ENCODE results near the gene MBD5. TPM values are rescaled to one million over a fixed set of nuclear protein-coding genes. Genes with fewer than 3 reads are reported as not detected.

MBD5 gene
- total RNA-seq, 1 donor from 2014 or later = 8.3 TPM

DNA sequence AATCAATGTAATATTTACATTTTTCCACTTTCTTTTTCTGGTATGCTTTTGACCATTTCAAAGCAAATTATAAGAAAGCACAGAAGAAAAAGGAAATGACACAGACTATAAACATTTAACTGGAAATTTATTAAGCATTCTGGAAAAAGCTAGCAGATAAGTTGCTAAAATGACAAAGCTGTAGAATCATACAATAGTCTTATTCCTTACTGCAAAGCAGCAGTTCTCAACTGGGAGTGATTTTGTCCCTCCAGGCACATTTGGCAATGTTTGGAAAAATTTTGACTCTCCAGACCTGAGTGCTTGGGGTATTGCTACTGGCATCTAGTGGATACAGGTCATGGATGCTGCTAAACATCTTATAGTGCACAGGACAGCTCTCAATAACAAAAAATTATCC, 75.1 kb downstream of the MBD5 start:
- no peak overlapping the region for H3K4me3 ChIP-seq
- H3K9me3 ChIP-seq = peaks cover 0 to 7% of the 10 kb centered on the region in 2 donors
- H3K27ac ChIP-seq = no peak overlapping the region
- DNase-seq (ENCODE audit: low spot score in 2 of 2) = no peak
- no peaks in the 10 kb centered on the region for H3K4me1 ChIP-seq
- intact Hi-C loops (cut with DNase I) = no loop called here
- TF ChIP-seq, protein P1, sequence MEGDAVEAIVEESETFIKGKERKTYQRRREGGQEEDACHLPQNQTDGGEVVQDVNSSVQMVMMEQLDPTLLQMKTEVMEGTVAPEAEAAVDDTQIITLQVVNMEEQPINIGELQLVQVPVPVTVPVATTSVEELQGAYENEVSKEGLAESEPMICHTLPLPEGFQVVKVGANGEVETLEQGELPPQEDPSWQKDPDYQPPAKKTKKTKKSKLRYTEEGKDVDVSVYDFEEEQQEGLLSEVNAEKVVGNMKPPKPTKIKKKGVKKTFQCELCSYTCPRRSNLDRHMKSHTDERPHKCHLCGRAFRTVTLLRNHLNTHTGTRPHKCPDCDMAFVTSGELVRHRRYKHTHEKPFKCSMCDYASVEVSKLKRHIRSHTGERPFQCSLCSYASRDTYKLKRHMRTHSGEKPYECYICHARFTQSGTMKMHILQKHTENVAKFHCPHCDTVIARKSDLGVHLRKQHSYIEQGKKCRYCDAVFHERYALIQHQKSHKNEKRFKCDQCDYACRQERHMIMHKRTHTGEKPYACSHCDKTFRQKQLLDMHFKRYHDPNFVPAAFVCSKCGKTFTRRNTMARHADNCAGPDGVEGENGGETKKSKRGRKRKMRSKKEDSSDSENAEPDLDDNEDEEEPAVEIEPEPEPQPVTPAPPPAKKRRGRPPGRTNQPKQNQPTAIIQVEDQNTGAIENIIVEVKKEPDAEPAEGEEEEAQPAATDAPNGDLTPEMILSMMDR (IDR thresholded peaks at IDR 0.05) = no peak
- H3K27me3 ChIP-seq = no peaks in the 10 kb centered on the region
- H3K36me3 ChIP-seq = no peaks in the 10 kb centered on the region

DNA sequence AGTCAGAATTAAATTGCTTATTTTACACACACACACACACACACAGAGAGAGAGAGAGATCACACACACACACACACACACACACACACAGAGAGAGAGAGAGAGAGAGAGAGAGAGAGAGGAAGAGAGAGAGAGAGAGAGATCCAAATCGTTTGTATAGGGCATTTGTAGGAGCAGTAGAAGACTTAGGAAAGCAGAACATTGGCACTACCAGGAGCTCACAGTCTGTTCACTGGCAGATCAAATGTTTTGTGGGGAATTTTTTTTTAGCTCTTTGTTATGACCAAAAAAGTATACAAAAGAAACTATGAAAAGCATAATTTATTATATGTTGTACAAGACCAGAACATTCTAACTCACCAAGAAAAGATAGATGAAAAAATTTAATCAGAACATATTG, 81.8 kb downstream of the MBD5 start:
- Histone ChIP-seq H3K4me3 (no peak overlapping the region), H3K4me1 (no peaks in the 10 kb centered on the region), H3K27me3 (no peaks in the 10 kb centered on the region), H3K36me3 (no peaks in the 10 kb centered on the region), H3K27ac (no peak overlapping the region), H3K9me3 (peaks cover 0 to 8% of the 10 kb centered on the region in 2 donors)
- intact Hi-C loops (cut with DNase I) = no loop called here
- DNase-seq (ENCODE audit: low spot score in 2 of 2) = no peak
- TF ChIP-seq, protein P1 (IDR thresholded peaks at IDR 0.05) = no peak

DNA sequence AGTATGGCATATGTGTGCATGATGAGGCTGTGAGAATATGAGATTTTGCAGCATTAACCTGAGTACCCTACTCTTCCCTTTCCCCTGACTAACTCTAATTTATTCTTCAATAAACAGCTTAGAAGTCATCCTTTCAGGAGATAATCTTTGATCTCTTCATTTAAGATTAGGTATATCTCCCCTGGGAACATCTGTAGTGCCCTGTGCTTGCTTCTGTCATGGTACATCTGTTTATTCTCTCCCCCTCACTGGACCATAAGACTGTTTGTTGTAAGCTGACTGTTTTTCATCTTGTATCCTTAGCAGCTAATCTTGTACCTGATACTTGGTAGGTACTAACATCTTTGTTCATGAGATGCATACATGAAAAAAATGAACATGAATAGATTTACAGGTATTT, 83.1 kb downstream of the MBD5 start:
- no peaks in the 10 kb centered on the region for H3K4me1 ChIP-seq
- H3K36me3 ChIP-seq = no peaks in the 10 kb centered on the region
- no peak overlapping the region for H3K27ac ChIP-seq
- no peak overlapping the region for H3K4me3 ChIP-seq
- H3K9me3 ChIP-seq = peaks cover 0 to 8% of the 10 kb centered on the region in 2 donors
- TF ChIP-seq, protein P1 (IDR thresholded peaks at IDR 0.05) = no peak
- DNase-seq (ENCODE audit: low spot score in 2 of 2) = no peak
- H3K27me3 ChIP-seq = no peaks in the 10 kb centered on the region
- intact Hi-C loops (cut with DNase I) = no loop called here

DNA sequence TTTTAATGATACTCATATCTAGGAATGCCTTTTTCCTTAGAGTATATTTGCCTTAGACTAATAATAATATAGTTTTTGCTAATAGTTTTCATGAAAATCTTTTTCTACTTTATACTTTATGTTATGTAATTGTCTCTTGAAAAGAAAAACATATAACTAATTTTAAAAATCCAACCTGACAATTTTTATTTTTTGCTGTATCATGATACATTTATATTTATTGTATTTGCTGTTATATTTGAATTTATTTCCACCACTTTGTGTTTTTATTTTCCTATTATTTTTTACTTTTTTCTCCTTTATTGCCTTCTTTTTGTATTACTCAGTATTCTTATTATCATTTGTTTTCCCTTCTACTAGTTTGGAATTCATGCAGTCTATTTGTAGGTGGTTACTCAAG, 85.4 kb downstream of the MBD5 start:
- TF ChIP-seq, protein P1 (IDR thresholded peaks at IDR 0.05) = no peak
- intact Hi-C loops (cut with DNase I) = no loop called here
- Histone ChIP-seq H3K36me3 (no peaks in the 10 kb centered on the region), H3K9me3 (peaks cover 0 to 8% of the 10 kb centered on the region in 2 donors), H3K27ac (no peak overlapping the region), H3K4me1 (no peaks in the 10 kb centered on the region), H3K27me3 (no peaks in the 10 kb centered on the region), H3K4me3 (no peak overlapping the region)
- no peak for DNase-seq (ENCODE audit: low spot score in 2 of 2)

DNA sequence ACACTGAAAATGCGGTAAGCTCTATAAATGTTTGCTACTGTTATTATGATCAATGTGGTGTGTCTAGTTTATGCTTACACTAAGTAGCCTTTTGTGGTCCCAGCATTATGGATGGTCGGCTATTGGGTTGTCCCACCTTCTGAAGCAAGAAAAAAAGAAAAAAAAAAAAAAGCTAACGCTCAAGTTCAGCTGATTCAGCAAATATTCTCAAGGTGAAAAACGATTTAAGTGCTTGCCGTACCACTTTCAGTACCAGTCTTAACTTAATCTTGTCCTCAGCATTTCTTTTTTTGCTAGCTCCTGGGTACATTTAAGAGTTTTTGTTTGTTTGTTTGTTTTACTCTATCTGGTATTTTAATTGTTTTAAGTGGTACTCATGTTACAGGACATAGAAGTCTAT, 87.5 kb downstream of the MBD5 start:
- Histone ChIP-seq H3K36me3 (no peaks in the 10 kb centered on the region), H3K27ac (no peak overlapping the region), H3K9me3 (peaks cover 0 to 8% of the 10 kb centered on the region in 2 donors), H3K27me3 (no peaks in the 10 kb centered on the region), H3K4me1 (no peaks in the 10 kb centered on the region), H3K4me3 (no peak overlapping the region)
- DNase-seq (ENCODE audit: low spot score in 2 of 2) = no peak
- intact Hi-C loops (cut with DNase I) = no loop called here
- TF ChIP-seq, protein P1 (IDR thresholded peaks at IDR 0.05) = no peak

DNA sequence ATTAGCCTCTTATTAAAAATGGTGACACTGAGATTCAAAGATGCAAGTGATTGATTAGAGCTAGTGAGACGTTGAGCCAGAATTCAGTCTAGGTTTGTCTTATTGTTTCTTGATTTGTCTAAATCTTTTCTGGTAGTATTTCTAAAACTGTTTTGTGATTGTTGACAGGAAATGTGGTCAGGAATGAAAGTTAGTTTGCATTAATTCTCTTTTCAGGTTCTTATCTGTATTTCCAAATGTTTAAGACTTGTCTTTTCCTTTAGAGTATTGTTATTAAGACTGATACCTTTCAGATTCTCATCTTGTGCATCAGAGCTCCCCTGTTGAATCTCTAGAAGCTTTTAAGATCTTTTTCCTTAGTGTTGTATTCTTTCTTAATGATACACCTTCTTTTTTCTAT, 89.3 kb downstream of the MBD5 start:
- Histone ChIP-seq H3K4me3 (no peak overlapping the region), H3K9me3 (peaks cover 0 to 8% of the 10 kb centered on the region in 2 donors), H3K27ac (no peak overlapping the region), H3K4me1 (no peaks in the 10 kb centered on the region), H3K27me3 (no peaks in the 10 kb centered on the region), H3K36me3 (no peaks in the 10 kb centered on the region)
- intact Hi-C loops (cut with DNase I) = no loop called here
- TF ChIP-seq, protein P1 (IDR thresholded peaks at IDR 0.05) = no peak
- DNase-seq (ENCODE audit: low spot score in 2 of 2) = no peak

Data from ascending aorta (tissue), 2 donors.